Activated naive CD8-positive, alpha-beta T cell (primary cell): ENCODE measurements around the gene OR4A16.

Source experiments
- H3K27ac Mint-ChIP-seq: one replicate; pipeline ENCODE4 v1.8.0; 2021; ENCODE audit warnings: mixed read lengths
- H3K27me3 Mint-ChIP-seq: one replicate; pipeline ENCODE4 v1.8.0; 2021; ENCODE audit warnings: mixed read lengths
- H3K36me3 Mint-ChIP-seq: one replicate; pipeline ENCODE4 v1.8.0; 2021; ENCODE audit warnings: mixed read lengths
- H3K4me1 Mint-ChIP-seq: one replicate; pipeline ENCODE4 v1.8.0; 2021; ENCODE audit warnings: low read depth, mixed read lengths
- H3K4me3 Mint-ChIP-seq: one replicate; pipeline ENCODE4 v1.8.0; 2021; ENCODE audit warnings: mild to moderate bottlenecking, mixed read lengths
- H3K9me3 Mint-ChIP-seq: one replicate; pipeline ENCODE4 v1.8.0; 2021; ENCODE audit warnings: low read depth, mixed read lengths

The OR4A16 gene

GRCh38 chr11:55342901-55343300 lies at the start of gene OR4A16:
Gene OR4A16, plus strand, starts transcription at chr11:55343201. Its CDS starts 0 bp downstream, at chr11:55343201.
- H3K27me3 Mint-ChIP-seq = no peaks in the 10 kb centered on the region
- H3K9me3 Mint-ChIP-seq = no peaks in the 10 kb centered on the region
- no peaks in the 10 kb centered on the region for H3K36me3 Mint-ChIP-seq
- H3K4me1 Mint-ChIP-seq = no peaks in the 10 kb centered on the region
- no peak within 1 kb of the TSS for H3K27ac Mint-ChIP-seq
- no peak within 1 kb of the TSS for H3K4me3 Mint-ChIP-seq

DNA sequence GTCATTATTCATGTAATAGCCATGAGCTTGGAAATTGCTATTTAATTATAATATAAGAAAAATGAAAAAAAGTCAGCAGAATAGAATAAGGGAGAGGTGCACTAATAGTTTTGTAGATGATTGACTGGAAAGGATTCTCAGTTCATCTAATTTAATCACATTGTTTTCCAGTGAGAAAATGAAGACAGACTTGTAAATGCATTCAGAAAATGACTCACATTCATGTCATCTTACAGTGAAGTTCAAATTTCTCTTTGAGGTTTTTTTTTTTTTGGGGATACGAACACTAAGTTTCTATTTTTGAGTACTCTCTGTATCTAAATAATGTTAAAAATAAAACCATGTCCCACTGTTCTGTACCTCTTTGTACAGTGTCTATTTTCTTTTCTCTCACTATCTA lies 18.5 kb upstream of the OR4A16 start:
- H3K4me3 Mint-ChIP-seq = no peak overlapping the region
- no peaks in the 10 kb centered on the region for H3K4me1 Mint-ChIP-seq
- no peak overlapping the region for H3K27ac Mint-ChIP-seq
- no peaks in the 10 kb centered on the region for H3K36me3 Mint-ChIP-seq
- H3K27me3 Mint-ChIP-seq = no peaks in the 10 kb centered on the region
- H3K9me3 Mint-ChIP-seq = peaks cover 5% of the 10 kb centered on the region

DNA sequence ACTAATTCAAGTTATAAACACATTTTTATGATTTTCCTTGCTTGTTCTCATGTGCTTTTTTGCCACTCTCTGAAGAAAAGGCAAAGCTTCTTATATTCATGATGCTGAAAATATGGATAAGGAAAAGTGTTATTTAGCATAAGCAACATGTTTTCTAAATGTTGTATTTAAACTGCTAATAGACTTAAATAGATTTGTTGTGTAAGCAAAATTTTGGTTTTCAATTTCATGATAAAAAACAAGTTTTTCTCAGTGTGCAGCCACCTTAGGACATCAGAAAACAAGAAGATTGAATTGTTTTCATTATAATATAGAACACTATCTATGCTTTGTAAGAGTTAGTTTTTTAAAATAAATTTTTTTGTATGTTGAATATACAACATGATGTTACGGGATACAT lies 2.3 kb downstream of the OR4A16 start:
- no peak overlapping the region for H3K4me3 Mint-ChIP-seq
- H3K9me3 Mint-ChIP-seq = peaks cover 5% of the 10 kb centered on the region
- H3K27me3 Mint-ChIP-seq = no peaks in the 10 kb centered on the region
- H3K36me3 Mint-ChIP-seq = no peaks in the 10 kb centered on the region
- no peaks in the 10 kb centered on the region for H3K4me1 Mint-ChIP-seq
- H3K27ac Mint-ChIP-seq = no peak overlapping the region

DNA sequence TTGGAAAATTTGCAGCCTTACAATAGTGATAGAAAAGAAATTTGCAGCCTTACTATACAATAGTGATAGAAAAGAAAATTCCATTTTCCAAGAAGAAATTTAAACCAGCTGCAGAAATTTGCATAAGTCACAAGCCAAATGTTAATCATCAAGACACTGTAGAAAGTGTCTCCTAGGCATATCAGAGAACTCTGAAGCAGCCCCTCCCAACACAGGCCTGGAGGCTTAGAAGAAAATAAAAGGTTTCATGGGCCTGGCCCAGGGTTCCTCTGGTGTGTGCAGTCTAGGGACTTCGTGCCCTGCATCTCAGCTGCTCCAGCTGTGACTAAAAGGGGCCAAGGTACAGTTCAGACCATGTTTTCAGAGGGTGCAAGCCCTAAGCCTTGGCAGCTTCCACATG lies 6.0 kb downstream of the OR4A16 start:
- no peaks in the 10 kb centered on the region for H3K4me1 Mint-ChIP-seq

DNA sequence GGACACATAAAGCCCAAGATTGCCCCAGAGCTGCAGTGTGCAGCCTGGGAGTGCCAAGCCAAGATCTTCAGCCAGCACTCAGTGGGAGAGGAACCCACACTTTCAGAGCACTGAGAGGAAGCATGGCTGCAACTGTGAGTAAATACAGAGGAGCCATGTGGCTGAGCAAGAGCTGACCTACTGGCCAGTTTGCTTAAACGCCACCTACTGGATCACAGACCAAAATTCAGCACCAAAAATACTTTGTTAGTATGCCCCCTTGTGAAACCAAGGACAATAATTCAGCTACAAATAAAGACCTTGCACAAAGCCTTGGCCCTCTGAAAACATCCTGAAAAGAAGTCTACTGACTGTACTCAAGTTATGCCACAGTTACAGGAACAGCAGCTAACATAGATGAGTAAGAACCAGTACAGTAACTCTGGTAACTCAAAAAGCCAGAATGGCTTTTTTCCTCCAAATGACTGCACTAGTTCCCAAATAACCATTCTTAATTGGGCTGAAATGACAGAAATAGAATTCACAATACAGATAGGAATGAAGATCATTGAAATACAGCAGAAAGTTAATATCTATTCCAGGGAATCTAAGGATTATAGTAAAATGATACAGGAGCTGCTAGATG lies 14.7 kb downstream of the OR4A16 start:
- no peaks in the 10 kb centered on the region for H3K36me3 Mint-ChIP-seq
- H3K27ac Mint-ChIP-seq = no peak overlapping the region
- no peak overlapping the region for H3K4me3 Mint-ChIP-seq
- no peaks in the 10 kb centered on the region for H3K27me3 Mint-ChIP-seq
- H3K9me3 Mint-ChIP-seq = peaks cover 31% of the 10 kb centered on the region
- H3K4me1 Mint-ChIP-seq = no peaks in the 10 kb centered on the region

More for the DNA sequence above, 6.0 kb downstream of the OR4A16 start:
- H3K27ac Mint-ChIP-seq = no peak overlapping the region
- H3K4me3 Mint-ChIP-seq = no peak overlapping the region
- H3K27me3 Mint-ChIP-seq = no peaks in the 10 kb centered on the region
- peaks cover 5% of the 10 kb centered on the region for H3K9me3 Mint-ChIP-seq
- no peaks in the 10 kb centered on the region for H3K36me3 Mint-ChIP-seq

DNA sequence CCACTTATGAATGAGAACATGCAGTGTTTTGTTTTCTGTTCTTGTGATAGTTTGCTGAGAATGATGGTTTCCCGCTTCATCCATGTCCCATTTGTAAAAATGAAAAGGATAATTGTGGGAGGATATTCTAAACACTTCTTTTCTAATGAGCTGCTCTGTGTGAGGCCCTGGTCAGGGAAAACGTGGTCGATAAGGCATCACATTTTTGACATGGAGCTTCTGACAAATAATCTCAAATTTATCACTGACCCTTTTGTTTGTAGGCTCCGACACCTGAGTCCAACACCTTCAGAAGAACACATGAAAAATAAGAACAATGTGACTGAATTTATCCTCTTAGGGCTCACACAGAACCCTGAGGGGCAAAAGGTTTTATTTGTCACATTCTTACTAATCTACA lies 24.7 kb downstream of the OR4A16 start, which contains the start of gene OR4A15:
TSS of gene OR4A15 (plus strand) at position 301 of the 400 bp plus-strand sequence. CDS start at position 301, 0 bp downstream.
- no peaks in the 10 kb centered on the region for H3K36me3 Mint-ChIP-seq
- H3K4me1 Mint-ChIP-seq = no peaks in the 10 kb centered on the region
- no peaks in the 10 kb centered on the region for H3K27me3 Mint-ChIP-seq
- no peak within 1 kb of the TSS for H3K4me3 Mint-ChIP-seq
- no peak within 1 kb of the TSS for H3K27ac Mint-ChIP-seq
- H3K9me3 Mint-ChIP-seq = peaks cover 19% of the 10 kb centered on the region
